MM.1S (cell line): ENCODE data around the gene ZIC5.

ENCODE experiments used
- DNase-seq: peaks from one replicate; pipeline ENCODE4 v3.0.0-alpha.2; 2015
- H2AFZ ChIP-seq: fragments of 300-600 bp; sonication (generic); 2 replicates; pipeline ENCODE4 v1.6.0; 2016; ENCODE audit warnings: antibody characterized with exemption, low read length
- H3F3A ChIP-seq: fragments of 300-600 bp; sonication (generic); 2 replicates; pipeline ENCODE4 v1.6.1; 2016; ENCODE audit warnings: mild to moderate bottlenecking, antibody characterized with exemption, low read length, moderate library complexity, mixed read lengths; ENCODE audit not compliant: insufficient read depth
- H3K27ac ChIP-seq: fragments of 300-600 bp; sonication (generic); 2 replicates; pipeline ENCODE4 v1.5.1; 2016; ENCODE audit warnings: mild to moderate bottlenecking, low read length
- H3K27me3 ChIP-seq: fragments of 300-600 bp; sonication (generic); replicated peaks from 2 replicates; pipeline ENCODE4 v1.6.0; 2016; ENCODE audit warnings: low read length; ENCODE audit not compliant: insufficient read depth
- H3K36me3 ChIP-seq: fragments of 300-600 bp; sonication (generic); replicated peaks from 2 replicates; pipeline ENCODE4 v1.6.1; 2016; ENCODE audit warnings: mild to moderate bottlenecking, low read length, mixed read lengths; ENCODE audit not compliant: insufficient read depth
- H3K4me1 ChIP-seq: fragments of 300-600 bp; sonication (generic); 2 replicates; pipeline ENCODE4 v1.6.1; 2016; ENCODE audit warnings: low read length, mixed read lengths
- H3K4me2 ChIP-seq: fragments of 300-600 bp; sonication (generic); 2 replicates; pipeline ENCODE4 v1.6.0; 2016; ENCODE audit warnings: low read depth, low read length
- H3K4me3 ChIP-seq: fragments of 300-600 bp; sonication (generic); 2 replicates; pipeline ENCODE4 v1.5.1; 2016; ENCODE audit warnings: low read length, mixed read lengths
- H3K79me2 ChIP-seq: fragments of 300-600 bp; sonication (generic); 2 replicates; pipeline ENCODE4 v1.6.1; 2016; ENCODE audit warnings: mixed run types, low read length, mixed read lengths
- H3K9ac ChIP-seq: fragments of 300-600 bp; sonication (generic); 2 replicates; pipeline ENCODE4 v1.6.1; 2016; ENCODE audit warnings: low read length, mixed read lengths
- H3K9me2 ChIP-seq: fragments of 300-600 bp; sonication (generic); replicated peaks from 2 replicates; pipeline ENCODE4 v1.6.1; 2016; ENCODE audit warnings: mild to moderate bottlenecking, low read length, mixed read lengths; ENCODE audit not compliant: insufficient read depth
- H3K9me3 ChIP-seq: fragments of 300-600 bp; sonication (generic); replicated peaks from 2 replicates; pipeline ENCODE4 v1.6.1; 2016; ENCODE audit warnings: mild to moderate bottlenecking, low read length, mixed read lengths; ENCODE audit not compliant: insufficient read depth
- H4K20me1 ChIP-seq: fragments of 300-600 bp; sonication (generic); 2 replicates; pipeline ENCODE4 v1.6.1; 2016; ENCODE audit warnings: mild to moderate bottlenecking, low read length, moderate library complexity, mixed read lengths; ENCODE audit not compliant: insufficient read depth
- EZH2 ChIP-seq: fragments of 300-600 bp; sonication (generic); optimal IDR thresholded peaks from 2 replicates; pipeline ENCODE3; 2017; ENCODE audit warnings: low read depth, mild to moderate bottlenecking, antibody characterized with exemption, low read length, mixed read lengths
- EZH2phosphoT487 ChIP-seq: fragments of 300-600 bp; sonication (generic); IDR thresholded peaks from 2 replicates; pipeline ENCODE4 v1.6.1; 2018; ENCODE audit warnings: antibody characterized with exemption, low read length
- TF ChIP-seq, protein P1 (sequence below): fragments of 300-600 bp; sonication (generic); IDR thresholded peaks from 2 replicates; pipeline ENCODE4 v1.5.1; 2016; ENCODE audit warnings: antibody characterized with exemption, low read length, mixed read lengths

ZIC5 gene

DNA sequence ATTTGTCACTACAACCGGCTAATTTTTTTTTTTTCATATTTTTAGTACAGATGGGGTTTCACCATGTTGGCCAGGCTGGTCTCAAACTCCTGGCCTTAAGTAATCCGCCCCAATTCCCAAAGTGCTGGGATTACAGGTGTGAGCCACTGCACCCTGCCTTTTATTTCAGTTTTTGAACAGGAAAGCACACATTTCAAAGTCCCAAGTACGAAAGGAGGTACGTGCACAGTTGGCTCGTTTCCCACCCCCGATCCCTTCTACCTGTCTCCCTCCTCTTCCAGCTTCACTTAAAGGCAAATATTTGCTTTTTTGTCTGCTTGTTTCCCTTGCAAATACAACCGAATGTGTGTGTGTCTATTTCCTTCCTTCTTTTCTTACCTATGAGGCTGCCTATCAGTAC, 30.5 kb downstream of the ZIC5 start:
- Histone ChIP-seq H3K27me3 (no peaks in the 10 kb centered on the region), H3K79me2 (no peaks in the 10 kb centered on the region), H2AFZ (no peak overlapping the region), H3K9me3 (no peaks in the 10 kb centered on the region), H3K36me3 (no peaks in the 10 kb centered on the region), H3K9me2 (no peaks in the 10 kb centered on the region), H3K4me1 (no peaks in the 10 kb centered on the region), H3K4me2 (no peak overlapping the region), H3K4me3 (no peak overlapping the region), H3K9ac (no peak overlapping the region), H4K20me1 (no peaks in the 10 kb centered on the region), H3F3A (no peaks in the 10 kb centered on the region), H3K27ac (no peak overlapping the region)
- TF ChIP-seq, protein P1, sequence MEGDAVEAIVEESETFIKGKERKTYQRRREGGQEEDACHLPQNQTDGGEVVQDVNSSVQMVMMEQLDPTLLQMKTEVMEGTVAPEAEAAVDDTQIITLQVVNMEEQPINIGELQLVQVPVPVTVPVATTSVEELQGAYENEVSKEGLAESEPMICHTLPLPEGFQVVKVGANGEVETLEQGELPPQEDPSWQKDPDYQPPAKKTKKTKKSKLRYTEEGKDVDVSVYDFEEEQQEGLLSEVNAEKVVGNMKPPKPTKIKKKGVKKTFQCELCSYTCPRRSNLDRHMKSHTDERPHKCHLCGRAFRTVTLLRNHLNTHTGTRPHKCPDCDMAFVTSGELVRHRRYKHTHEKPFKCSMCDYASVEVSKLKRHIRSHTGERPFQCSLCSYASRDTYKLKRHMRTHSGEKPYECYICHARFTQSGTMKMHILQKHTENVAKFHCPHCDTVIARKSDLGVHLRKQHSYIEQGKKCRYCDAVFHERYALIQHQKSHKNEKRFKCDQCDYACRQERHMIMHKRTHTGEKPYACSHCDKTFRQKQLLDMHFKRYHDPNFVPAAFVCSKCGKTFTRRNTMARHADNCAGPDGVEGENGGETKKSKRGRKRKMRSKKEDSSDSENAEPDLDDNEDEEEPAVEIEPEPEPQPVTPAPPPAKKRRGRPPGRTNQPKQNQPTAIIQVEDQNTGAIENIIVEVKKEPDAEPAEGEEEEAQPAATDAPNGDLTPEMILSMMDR = no peak
- TF ChIP-seq EZH2phosphoT487 = no peak
- TF ChIP-seq EZH2 = no peak
- DNase-seq = no peak

DNA sequence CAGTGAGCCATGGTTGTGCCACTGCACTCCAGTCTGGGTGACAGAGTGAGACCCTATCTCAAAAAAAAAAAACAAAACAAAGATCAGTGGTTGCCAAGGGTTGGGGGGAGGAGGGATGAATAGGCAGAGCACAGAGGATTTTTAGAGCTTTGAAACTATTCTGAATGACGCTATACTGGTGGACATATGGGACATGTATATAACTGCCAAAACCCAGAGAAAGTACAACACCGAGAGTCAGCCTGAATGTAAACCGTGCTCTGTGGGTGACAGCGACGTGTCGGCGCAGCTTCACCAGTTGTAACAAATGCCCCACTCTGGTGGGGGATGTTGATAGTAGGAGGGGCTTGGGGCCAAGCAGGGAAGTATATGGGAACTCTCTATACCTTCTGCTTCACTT, 32.9 kb downstream of the ZIC5 start:
- no peaks in the 10 kb centered on the region for H3K79me2 ChIP-seq
- H3K27ac ChIP-seq = no peak overlapping the region
- no peak overlapping the region for H3K4me3 ChIP-seq
- H3K9me3 ChIP-seq = no peaks in the 10 kb centered on the region
- no peak overlapping the region for H3K4me2 ChIP-seq
- no peaks in the 10 kb centered on the region for H3K27me3 ChIP-seq
- no peaks in the 10 kb centered on the region for H3K9me2 ChIP-seq
- no peak overlapping the region for H3K9ac ChIP-seq
- no peaks in the 10 kb centered on the region for H3K36me3 ChIP-seq
- no peaks in the 10 kb centered on the region for H3K4me1 ChIP-seq
- H3F3A ChIP-seq = no peaks in the 10 kb centered on the region
- TF ChIP-seq EZH2phosphoT487 = no peak
- DNase-seq = no peak
- H4K20me1 ChIP-seq = no peaks in the 10 kb centered on the region
- H2AFZ ChIP-seq = no peak overlapping the region

DNA sequence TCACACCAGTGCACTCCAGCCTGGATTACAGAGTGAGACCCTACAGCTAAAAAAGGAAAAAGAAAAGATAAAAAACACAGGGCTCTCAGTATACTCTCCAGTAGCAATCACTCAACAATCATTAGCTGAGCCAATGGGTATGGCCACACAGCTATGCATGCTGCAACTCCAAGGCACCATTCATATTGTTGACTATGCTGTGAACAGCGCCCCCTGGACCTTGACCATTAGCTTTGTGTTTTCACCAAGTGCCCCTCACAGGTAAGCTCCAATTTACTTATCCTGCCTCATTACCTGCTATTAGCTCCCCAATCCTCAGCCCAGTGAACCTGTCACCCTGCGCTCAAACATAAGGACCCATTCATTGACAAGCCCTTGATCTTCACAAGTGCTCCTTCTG, 35.8 kb downstream of the ZIC5 start:
- Histone ChIP-seq H3F3A (no peaks in the 10 kb centered on the region), H3K27me3 (no peaks in the 10 kb centered on the region), H3K4me3 (no peak overlapping the region), H2AFZ (no peak overlapping the region), H3K27ac (no peak overlapping the region), H3K4me2 (no peak overlapping the region), H3K36me3 (no peaks in the 10 kb centered on the region), H3K9ac (no peak overlapping the region), H3K9me2 (no peaks in the 10 kb centered on the region), H3K9me3 (no peaks in the 10 kb centered on the region), H3K79me2 (no peaks in the 10 kb centered on the region), H4K20me1 (no peaks in the 10 kb centered on the region), H3K4me1 (no peaks in the 10 kb centered on the region)
- DNase-seq = no peak
- TF ChIP-seq EZH2 = no peak
- TF ChIP-seq EZH2phosphoT487 = no peak
- TF ChIP-seq, protein P1 = no peak

DNA sequence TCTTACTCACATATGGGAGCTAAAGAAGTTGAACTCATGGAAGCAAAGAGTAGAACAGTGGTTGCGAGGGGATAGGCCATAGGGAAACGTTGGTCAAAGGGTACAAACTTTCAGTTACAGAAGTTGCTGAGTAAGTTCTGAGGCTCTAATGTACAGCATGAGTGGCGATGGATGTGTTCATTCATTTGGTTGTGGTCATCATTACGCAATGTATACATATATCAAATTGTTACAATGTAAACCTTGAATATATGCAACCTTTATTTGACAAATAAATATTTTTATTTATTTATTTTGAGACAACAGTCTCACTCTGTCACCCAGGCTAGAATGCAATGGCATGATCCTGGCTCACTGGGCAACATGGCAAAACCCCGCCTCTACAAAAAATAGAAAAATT, 38.7 kb downstream of the ZIC5 start:
- H3K9me2 ChIP-seq = no peaks in the 10 kb centered on the region
- no peaks in the 10 kb centered on the region for H3K36me3 ChIP-seq
- H3K4me3 ChIP-seq = no peak overlapping the region
- H4K20me1 ChIP-seq = no peaks in the 10 kb centered on the region
- no peak overlapping the region for H3K4me2 ChIP-seq
- TF ChIP-seq, protein P1 = no peak
- TF ChIP-seq EZH2phosphoT487 (no peak), EZH2 (no peak)
- no peaks in the 10 kb centered on the region for H3K27me3 ChIP-seq
- H3F3A ChIP-seq = no peaks in the 10 kb centered on the region
- no peaks in the 10 kb centered on the region for H3K79me2 ChIP-seq
- H3K9ac ChIP-seq = no peak overlapping the region
- no peak for DNase-seq
- H3K9me3 ChIP-seq = no peaks in the 10 kb centered on the region
- H3K27ac ChIP-seq = no peak overlapping the region
- H2AFZ ChIP-seq = no peak overlapping the region
- H3K4me1 ChIP-seq = no peaks in the 10 kb centered on the region
